IMR-90 (cell line): ENCODE data around the gene ARHGAP23. TPM values are rescaled to one million over a fixed set of nuclear protein-coding genes. Genes with fewer than 3 reads are reported as not detected.

Experiments
- ATAC-seq: fragments of 200-7000 bp; cut with Tn5 transposase; 2 replicates; pipeline ENCODE4 v1.9.1; 2020; ENCODE audit warnings: low read depth, mild to moderate bottlenecking, moderate library complexity
- BruUV-seq: library from RNA; stranded (reverse); fragments of 400-500 nt; replicated peaks from 2 replicates; lab custom pipeline; 2021; lab: Mats Ljungman, UMichigan
- CTCF ChIA-PET: fragments of 300-600 bp; formaldehyde crosslinking; extraction: SDS; loops from one replicate; lab custom pipeline; 2021; ENCODE audit warnings: antibody characterized with exemption; lab: Yijun Ruan, JAX
- POLR2A ChIA-PET: fragments of 300-600 bp; sonication (Branson Sonifier 250); formaldehyde crosslinking; loops from one replicate; lab custom pipeline; 2022; ENCODE audit warnings: antibody characterized with exemption; ENCODE audit not compliant: unreplicated experiment; lab: Charles Lee
- DNase-seq: peaks from one replicate; pipeline ENCODE4 v3.0.0; 2013
- H2AFZ ChIP-seq: replicated peaks from 2 replicates; pipeline ENCODE3; 2013; ENCODE audit warnings: low read length, mild to moderate bottlenecking; ENCODE audit not compliant: poor library complexity
- H2AK5ac ChIP-seq: 2 replicates; pipeline ENCODE4 v1.6.1; 2013; ENCODE audit warnings: low read depth, low read length, inconsistent platforms
- H2AK9ac ChIP-seq: replicated peaks from 2 replicates; pipeline ENCODE3; 2013; ENCODE audit warnings: mild to moderate bottlenecking, low read depth, low read length, moderate library complexity; ENCODE audit not compliant: poor library complexity
- H2BK120ac ChIP-seq: 2 replicates; pipeline ENCODE4 v1.6.1; 2013; ENCODE audit warnings: low read depth, low read length, inconsistent platforms
- H2BK15ac ChIP-seq: 3 replicates; pipeline ENCODE4 v1.6.1; 2013; ENCODE audit warnings: low read depth, low read length, inconsistent platforms
- H2BK20ac ChIP-seq: 2 replicates; pipeline ENCODE4 v1.6.1; 2013; ENCODE audit warnings: low read depth, mild to moderate bottlenecking, inconsistent platforms, low read length, moderate library complexity
- H2BK5ac ChIP-seq: 2 replicates; pipeline ENCODE4 v1.6.1; 2013; ENCODE audit warnings: mild to moderate bottlenecking, low read depth, low read length, inconsistent platforms; ENCODE audit not compliant: poor library complexity, severe bottlenecking
- H3K14ac ChIP-seq: replicated peaks from 2 replicates; pipeline ENCODE4 v1.6.1; 2013; ENCODE audit warnings: low read depth, low read length, inconsistent platforms
- H3K18ac ChIP-seq: 2 replicates; pipeline ENCODE4 v1.6.1; 2013; ENCODE audit warnings: low read depth, low read length, control low read depth
- H3K23ac ChIP-seq: 2 replicates; pipeline ENCODE4 v1.6.1; 2013; ENCODE audit warnings: low read depth, low read length, inconsistent platforms
- H3K27ac ChIP-seq: 2 replicates; pipeline ENCODE4 v1.5.1; 2013; ENCODE audit warnings: mild to moderate bottlenecking, control low read depth, low read length; ENCODE audit not compliant: insufficient read depth
- H3K27me3 ChIP-seq: 2 replicates; pipeline ENCODE4 v1.6.1; 2013; ENCODE audit warnings: low read length; ENCODE audit not compliant: control insufficient read depth, insufficient read depth
- H3K36me3 ChIP-seq: 2 replicates; pipeline ENCODE4 v1.6.1; 2013; ENCODE audit warnings: low read length, mixed read lengths; ENCODE audit not compliant: control insufficient read depth, insufficient read depth
- H3K4ac ChIP-seq: 2 replicates; pipeline ENCODE4 v1.6.1; 2013; ENCODE audit warnings: low read depth, low read length, inconsistent platforms
- H3K4me1 ChIP-seq: 2 replicates; pipeline ENCODE4 v1.6.1; 2013; ENCODE audit warnings: low read length, mixed read lengths; ENCODE audit not compliant: control insufficient read depth, insufficient read depth
- H3K4me2 ChIP-seq: 2 replicates; pipeline ENCODE4 v1.6.1; 2013; ENCODE audit warnings: low read depth, mild to moderate bottlenecking, control low read depth, low read length, moderate library complexity
- H3K4me3 ChIP-seq: 2 replicates; pipeline ENCODE4 v1.5.1; 2013; ENCODE audit warnings: low read depth, mild to moderate bottlenecking, control low read depth, low read length, moderate library complexity; ENCODE audit not compliant: insufficient read depth
- H3K56ac ChIP-seq: 2 replicates; pipeline ENCODE4 v1.6.1; 2013; ENCODE audit warnings: low read length, inconsistent platforms; ENCODE audit not compliant: insufficient read depth; ENCODE audit errors: extremely low read depth
- H3K79me1 ChIP-seq, 2 experiments: 2 replicates each; pipeline ENCODE4 v1.6.1; 2013; ENCODE audit warnings: low read length in 2 of 2, inconsistent platforms in 1 of 2, low read depth in 1 of 2
- H3K9ac ChIP-seq: 2 replicates; pipeline ENCODE4 v1.6.1; 2013; ENCODE audit warnings: low read depth, low read length, control low read depth
- H3K9me1 ChIP-seq: 2 replicates; pipeline ENCODE4 v1.6.1; 2013; ENCODE audit warnings: low read length, inconsistent platforms; ENCODE audit not compliant: insufficient read depth
- H3K9me3 ChIP-seq: 2 replicates; pipeline ENCODE4 v1.6.1; 2013; ENCODE audit warnings: low read length; ENCODE audit not compliant: control insufficient read depth, insufficient read depth
- H4K20me1 ChIP-seq: 2 replicates; pipeline ENCODE4 v1.6.1; 2013; ENCODE audit warnings: low read length, inconsistent platforms; ENCODE audit not compliant: insufficient read depth
- H4K5ac ChIP-seq: 2 replicates; pipeline ENCODE4 v1.6.1; 2013; ENCODE audit warnings: mild to moderate bottlenecking, low read depth, low read length, control low read depth
- H4K8ac ChIP-seq, 2 experiments: 2 replicates each; pipeline ENCODE4 v1.6.1; 2013; ENCODE audit warnings: low read depth in 2 of 2, low read length in 2 of 2, control low read depth in 1 of 2, inconsistent platforms in 1 of 2
- H4K91ac ChIP-seq: 2 replicates; pipeline ENCODE4 v1.6.1; 2013; ENCODE audit warnings: low read depth, low read length, inconsistent platforms; ENCODE audit not compliant: insufficient read depth
- MAZ ChIP-seq: IDR thresholded peaks from 2 replicates; pipeline ENCODE4 v1.6.1; 2012; ENCODE audit warnings: low read depth, mild to moderate bottlenecking, low read length, improper control_type of control experiment, moderate library complexity, borderline replicate concordance
- MXI1 ChIP-seq: IDR thresholded peaks from 2 replicates; pipeline ENCODE4 v1.6.1; 2012; ENCODE audit warnings: low read depth, mild to moderate bottlenecking, low read length, moderate library complexity, borderline replicate concordance
- whole genome bisulfite sequencing, 2 experiments: methylation state at CpG; one replicate each; pipeline versions ENCODE4 v1.1.5 to v1.1.7; 2013; ENCODE audit warnings: missing lambda C conversion rate in 2 of 2; ENCODE audit not compliant: insufficient read length in 1 of 2; ENCODE audit errors: extremely low coverage in 2 of 2; 5-methylcytosine and 5-hydroxymethylcytosine counted together
- dilution Hi-C: fragments of 300-500 bp; cut with HindIII; formaldehyde crosslinking; loops from one replicate; pipeline ENCODE4 v1.14.3; 2018; ENCODE audit warnings: low sequenced_read_pairs; ENCODE audit not compliant: unreplicated experiment
- in situ Hi-C: fragments of 300-500 bp; cut with MboI; formaldehyde crosslinking; loops from 3 replicates; pipeline ENCODE4 v1.14.3; 2019; ENCODE audit warnings: low sequenced_read_pairs, inconsistent platforms, mixed read lengths
- intact Hi-C: fragments of 100-400 bp; cut with micrococcal nuclease; formaldehyde crosslinking; loops from 2 replicates; pipeline ENCODE4 v1.10.0; 2022
- polyA plus RNA-seq, 3 experiments: library from polyadenylated mRNA; depleted of rRNA; stranded (reverse); fragments of >200 nt; gene quantifications; 2 replicates each; pipeline ENCODE4 v1.2.3, GENCODE V29; 2012; ENCODE audit warnings: low replicate concordance in 1 of 3
- total RNA-seq: library from RNA; depleted of rRNA; stranded (reverse); fragments of >200 nt; gene quantifications from 2 replicates; pipeline ENCODE4 v1.2.3, GENCODE V29; 2012; rRNA removed

The ARHGAP23 gene
- total and polyA plus RNA-seq, 2 of the 4 experiments (the other 2 are of a cell fraction): 9.3 to 43.3 TPM

DNA sequence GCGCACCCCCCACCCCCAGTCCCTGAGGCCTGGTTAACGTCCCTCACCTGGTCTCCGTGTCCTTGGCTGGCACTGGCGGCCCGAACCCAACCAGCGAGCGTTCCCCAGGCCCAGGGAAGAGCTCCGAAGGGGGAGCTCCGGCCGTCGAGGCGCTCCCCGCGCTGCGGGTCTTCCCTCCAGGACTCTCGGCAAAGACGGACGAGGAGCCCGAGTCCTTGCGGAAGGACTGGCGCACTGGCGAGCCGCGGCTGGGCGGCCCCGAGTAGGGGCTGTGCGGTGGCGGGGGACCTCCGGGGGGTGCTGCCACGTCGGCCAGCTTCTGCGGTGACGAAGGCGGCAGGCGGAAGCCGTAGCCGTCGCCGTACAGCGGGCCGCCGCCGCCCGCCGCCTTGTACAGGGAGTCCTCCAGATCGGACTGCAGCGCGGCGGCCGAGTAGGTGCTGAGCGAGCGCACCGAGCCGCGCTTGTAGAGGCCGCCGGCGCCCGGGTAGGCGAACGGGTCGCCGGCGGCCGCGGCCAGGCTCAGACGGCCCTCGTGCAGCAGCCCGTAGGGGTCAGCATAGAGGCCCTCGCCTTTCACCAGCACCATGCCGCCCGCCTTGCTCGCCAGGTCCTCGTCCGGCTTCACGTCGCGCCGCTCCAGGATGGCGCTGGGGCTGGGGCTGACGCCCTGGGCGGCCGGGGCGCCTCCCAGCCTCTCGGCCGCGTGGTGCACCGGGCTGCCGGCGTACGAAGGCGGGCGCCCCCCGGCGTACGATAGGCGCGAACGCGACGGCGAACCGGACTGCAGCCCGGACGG is 133.4 kb downstream of the ARHGAP23 start:
- H3K4ac ChIP-seq: no peak overlapping the region
- dilution Hi-C loops: no loop called here

More for the DNA sequence above, 133.4 kb downstream of the ARHGAP23 start:
- TF ChIP-seq MAZ (no peak), MXI1 (no peak)
- Histone ChIP-seq H3K4me1 (peaks cover 2% of the 10 kb centered on the region; the same call in 1 of the 2 replicates), H2BK15ac (no peak overlapping the region), H3K56ac (no peak overlapping the region), H3K27ac (no peak overlapping the region), H4K5ac (no peak overlapping the region), H4K8ac (no peak overlapping the region), H2BK20ac (no peak overlapping the region), H2BK5ac (no peak overlapping the region), H2AFZ (peak overlapping the region; percentile 21), H4K91ac (no peak overlapping the region), H3K4me2 (no peak overlapping the region), H3K23ac (no peak overlapping the region), H3K18ac (no peak overlapping the region), H3K9me3 (peaks cover 6% of the 10 kb centered on the region; the same call in 1 of the 2 replicates), H2AK9ac (no peak overlapping the region), H3K36me3 (no peaks in the 10 kb centered on the region), H3K79me1 (no peaks in the 10 kb centered on the region), H2BK120ac (no peak overlapping the region), H3K4me3 (no peak overlapping the region), H3K9ac (no peak overlapping the region), H4K20me1 (peaks cover 8% of the 10 kb centered on the region; the same call in 1 of the 2 replicates), H3K14ac (no peak overlapping the region), H2AK5ac (no peak overlapping the region), H3K27me3 (peaks cover 76% of the 10 kb centered on the region), H3K9me1 (no peaks in the 10 kb centered on the region)
- in situ Hi-C loops: loop anchor here (10.0 kb wide), 1 partner anchor 103 kb away; no protein-coding TSS in a partner anchor
- BruUV-seq: no TSS peak
- DNase-seq: no peak
- intact Hi-C loops: no loop called here
- ChIA-PET CTCF (interaction anchor here (1.4 kb wide), 1 partner anchor 101 kb away, joined by 6 read pairs; no protein-coding TSS in a partner anchor), POLR2A (no interaction called here)
- no peak for ATAC-seq
- WGBS, 2 experiments: 5% methylated on average over 55 of the region's 105 CpGs; no CpG with 5 or more reads in 1 of the 2 experiments

Other genes with a start within 250 kb of the ARHGAP23 start
- gene TBC1D3, start 235.9 kb upstream of the ARHGAP23 start, total RNA-seq: not detected in 2 replicates
- gene TBC1D3, start 235.9 kb upstream of the ARHGAP23 start, polyA plus RNA-seq (2012; rRNA removed): not detected in 2 replicates
- gene MRPL45, start 131.3 kb upstream of the ARHGAP23 start, total RNA-seq: 44.2 and 46.8 TPM in 2 replicates
- gene MRPL45, start 131.3 kb upstream of the ARHGAP23 start, polyA plus RNA-seq (2012; rRNA removed): 36.3 and 39.6 TPM in 2 replicates
- gene GPR179, start 84.5 kb upstream of the ARHGAP23 start, total RNA-seq: not detected in 2 replicates
- gene GPR179, start 84.5 kb upstream of the ARHGAP23 start, polyA plus RNA-seq (2012; rRNA removed): not detected in 2 replicates
- gene SOCS7, start 76.6 kb upstream of the ARHGAP23 start, total RNA-seq: 6.5 and 7.5 TPM in 2 replicates
- 6.8 and 9.2 TPM in 2 replicates for gene SOCS7, start 76.6 kb upstream of the ARHGAP23 start, polyA plus RNA-seq (2012; rRNA removed)
- gene SRCIN1, start 177.5 kb downstream of the ARHGAP23 start, total RNA-seq: not detected in 2 replicates
- not detected in 2 replicates for gene SRCIN1, start 177.5 kb downstream of the ARHGAP23 start, polyA plus RNA-seq (2012; rRNA removed)
- 0.28 and 0.36 TPM in 2 replicates for gene EPOP, start 246.5 kb downstream of the ARHGAP23 start, total RNA-seq
- gene EPOP, start 246.5 kb downstream of the ARHGAP23 start, polyA plus RNA-seq (2012; rRNA removed): 0.80 and 0.82 TPM in 2 replicates